ENCODE results near the gene CCNI2.

DNA sequence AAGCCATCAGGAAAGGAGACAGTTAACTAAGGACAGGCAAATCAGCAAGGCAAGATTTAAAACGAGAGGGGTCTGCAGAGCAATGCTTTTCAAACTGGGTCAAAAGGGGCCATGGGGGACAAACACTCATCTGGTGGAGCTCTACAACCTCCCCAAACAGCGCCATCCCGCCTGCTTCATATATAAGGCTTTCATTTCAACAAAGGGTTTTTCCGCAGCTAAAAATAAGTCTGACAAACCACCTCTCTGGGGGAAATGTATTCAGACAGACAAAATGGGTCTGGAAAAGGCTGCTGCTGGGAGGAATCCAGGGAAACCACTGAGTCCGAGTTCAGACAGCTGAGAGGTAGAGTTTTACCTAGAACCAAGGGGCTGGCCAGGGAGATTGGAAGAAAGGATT, 38.1 kb downstream of the CCNI2 start:
- TF ChIP-seq, protein P1, sequence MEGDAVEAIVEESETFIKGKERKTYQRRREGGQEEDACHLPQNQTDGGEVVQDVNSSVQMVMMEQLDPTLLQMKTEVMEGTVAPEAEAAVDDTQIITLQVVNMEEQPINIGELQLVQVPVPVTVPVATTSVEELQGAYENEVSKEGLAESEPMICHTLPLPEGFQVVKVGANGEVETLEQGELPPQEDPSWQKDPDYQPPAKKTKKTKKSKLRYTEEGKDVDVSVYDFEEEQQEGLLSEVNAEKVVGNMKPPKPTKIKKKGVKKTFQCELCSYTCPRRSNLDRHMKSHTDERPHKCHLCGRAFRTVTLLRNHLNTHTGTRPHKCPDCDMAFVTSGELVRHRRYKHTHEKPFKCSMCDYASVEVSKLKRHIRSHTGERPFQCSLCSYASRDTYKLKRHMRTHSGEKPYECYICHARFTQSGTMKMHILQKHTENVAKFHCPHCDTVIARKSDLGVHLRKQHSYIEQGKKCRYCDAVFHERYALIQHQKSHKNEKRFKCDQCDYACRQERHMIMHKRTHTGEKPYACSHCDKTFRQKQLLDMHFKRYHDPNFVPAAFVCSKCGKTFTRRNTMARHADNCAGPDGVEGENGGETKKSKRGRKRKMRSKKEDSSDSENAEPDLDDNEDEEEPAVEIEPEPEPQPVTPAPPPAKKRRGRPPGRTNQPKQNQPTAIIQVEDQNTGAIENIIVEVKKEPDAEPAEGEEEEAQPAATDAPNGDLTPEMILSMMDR (IDR thresholded peaks at IDR 0.05; ENCODE audit: low read length): no peak
- TF ChIP-seq EZH2 (IDR thresholded peaks at IDR 0.05; ENCODE audit: borderline replicate concordance, low read length): no peak

Data from OCI-LY1 (cell line).